Lung microvascular endothelial cell (primary cell): Measurements from ENCODE around the gene PDXK. TPM values are rescaled to one million over a fixed set of nuclear protein-coding genes. Genes with fewer than 3 reads are reported as not detected.

Source experiments
- DNase-seq, 2 donors: peaks; one replicate each; pipeline versions ENCODE4 v3.0.0 to v3.0.0-alpha.2; 2010; ENCODE audit warnings: low read depth in 2 of 2
- total RNA-seq: library from RNA; depleted of rRNA; stranded (reverse); fragments of >200 nt; gene quantifications from 2 replicates; pipeline ENCODE4 v1.2.1, GENCODE V29; 2014

PDXK gene
- total RNA-seq, 1 donor from 2014 or later: 23.6 TPM

DNA sequence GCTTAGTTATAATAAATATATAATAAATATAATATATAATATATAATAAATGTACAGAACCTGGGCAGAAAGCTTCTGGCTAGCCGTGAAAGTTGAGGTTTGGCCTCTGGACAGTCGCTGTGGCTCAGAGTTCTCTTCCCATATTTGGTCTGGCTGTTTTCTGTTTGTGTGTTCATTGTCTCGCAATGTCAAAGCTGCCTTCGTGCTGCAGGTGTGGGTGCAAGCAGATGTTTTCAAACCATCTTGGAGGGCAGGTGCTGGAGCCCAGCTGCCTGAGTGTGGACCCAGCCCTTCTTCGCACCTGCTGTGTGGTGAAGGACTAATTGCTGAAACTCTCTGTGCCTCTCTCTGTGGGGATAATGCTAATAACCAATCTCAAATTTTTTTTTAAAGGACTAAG, 60.7 kb downstream of the PDXK start:
- DNase-seq: no peak

DNA sequence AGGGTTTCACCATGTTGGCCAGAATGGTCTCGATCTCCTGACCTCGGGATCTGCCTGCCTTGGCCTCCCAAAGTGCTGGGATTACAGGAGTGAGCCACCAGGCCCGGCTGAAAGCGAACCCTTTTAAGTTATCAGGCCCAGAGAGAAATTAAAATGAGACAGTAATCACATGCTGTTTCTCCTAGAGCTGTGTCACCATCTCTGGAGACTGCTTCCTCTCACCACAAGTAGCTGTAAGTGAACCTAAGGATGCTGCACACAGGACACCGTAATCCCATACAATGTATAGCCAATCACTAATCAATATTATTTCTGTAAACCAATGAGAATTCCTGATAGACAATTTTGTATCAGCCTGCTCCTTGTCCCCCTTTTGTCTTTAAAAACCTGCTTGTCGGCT, 62.9 kb downstream of the PDXK start:
- no peak for DNase-seq

DNA sequence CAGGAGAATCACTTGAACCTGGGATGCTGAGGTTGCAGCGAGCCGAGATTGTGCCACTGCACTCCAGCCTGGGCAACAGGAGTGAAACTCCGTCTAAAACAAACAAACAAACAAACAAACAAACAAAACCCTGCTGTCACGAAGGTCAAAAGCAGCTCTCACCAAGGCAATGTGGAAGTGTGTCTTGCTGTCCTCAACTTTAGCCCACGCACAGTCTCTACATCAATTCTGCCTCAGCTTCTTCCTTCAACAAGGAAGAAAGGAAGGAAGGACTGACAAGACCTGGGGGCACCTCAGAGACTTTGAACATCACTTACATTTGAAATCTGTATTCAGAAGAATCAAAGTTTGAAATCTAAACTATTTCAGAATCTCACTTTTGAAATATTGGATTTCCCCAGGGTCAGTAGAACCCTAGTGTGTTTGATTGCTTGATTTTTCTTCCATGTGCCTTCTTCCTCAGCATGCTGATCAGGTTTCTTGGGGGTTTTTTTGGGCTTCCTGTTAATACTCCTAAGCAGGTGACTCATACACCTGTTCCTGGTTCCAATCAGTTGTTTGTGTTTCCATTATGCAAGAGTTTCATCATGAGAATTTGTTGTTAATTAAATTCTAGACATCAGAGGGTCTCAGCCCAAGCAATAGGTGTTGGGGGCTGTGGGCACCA, 63.6 kb downstream of the PDXK start:
- no peak for DNase-seq

DNA sequence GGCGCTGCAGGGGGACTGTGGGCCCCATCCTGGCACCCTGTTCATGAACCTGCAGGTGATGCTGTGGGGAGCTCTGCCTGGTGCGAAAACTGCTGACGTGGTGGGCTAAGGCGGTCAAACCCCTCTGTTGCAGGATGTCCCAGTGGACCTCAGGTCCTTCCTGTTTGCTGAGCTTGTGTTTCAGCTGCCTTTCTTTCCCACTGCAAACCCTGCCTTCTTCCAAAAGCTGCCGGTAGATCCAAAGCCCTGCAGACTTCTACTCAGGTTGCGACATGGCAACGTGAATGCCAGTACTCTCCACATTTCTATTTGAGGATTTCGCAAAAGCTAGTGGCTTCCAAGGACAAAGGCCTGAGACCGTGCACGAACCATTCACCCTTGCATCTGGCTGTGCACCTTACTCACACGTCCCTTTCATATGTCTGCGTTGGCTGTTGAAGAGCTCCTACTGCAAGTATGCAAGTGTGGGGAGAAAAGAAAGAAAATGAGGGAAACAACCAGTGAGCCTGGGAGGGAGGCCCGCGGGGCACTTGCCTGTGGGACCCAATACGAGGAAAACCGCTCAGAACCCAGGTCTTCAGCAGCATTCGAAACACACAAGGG, 64.3 kb downstream of the PDXK start:
- DNase-seq: no peak

DNA sequence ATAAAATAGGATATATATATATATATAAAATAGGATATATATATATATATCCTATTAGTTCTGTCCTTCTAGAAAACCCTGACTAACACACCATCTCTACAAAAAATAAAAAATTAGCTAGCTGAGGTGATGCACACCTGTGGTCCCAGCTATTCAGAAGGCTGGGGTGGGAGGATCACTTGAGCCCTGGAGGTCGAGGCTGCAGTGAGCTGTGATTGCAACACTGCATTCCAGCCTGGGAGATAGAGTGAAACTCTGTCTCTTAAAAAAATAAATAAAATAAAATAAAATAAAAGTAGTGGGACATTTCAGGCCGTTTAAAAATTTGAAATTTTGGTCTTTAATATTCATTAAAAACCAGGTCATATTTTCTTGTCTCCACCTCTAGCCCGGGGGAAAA, 66.2 kb downstream of the PDXK start:
- DNase-seq: no peak

DNA sequence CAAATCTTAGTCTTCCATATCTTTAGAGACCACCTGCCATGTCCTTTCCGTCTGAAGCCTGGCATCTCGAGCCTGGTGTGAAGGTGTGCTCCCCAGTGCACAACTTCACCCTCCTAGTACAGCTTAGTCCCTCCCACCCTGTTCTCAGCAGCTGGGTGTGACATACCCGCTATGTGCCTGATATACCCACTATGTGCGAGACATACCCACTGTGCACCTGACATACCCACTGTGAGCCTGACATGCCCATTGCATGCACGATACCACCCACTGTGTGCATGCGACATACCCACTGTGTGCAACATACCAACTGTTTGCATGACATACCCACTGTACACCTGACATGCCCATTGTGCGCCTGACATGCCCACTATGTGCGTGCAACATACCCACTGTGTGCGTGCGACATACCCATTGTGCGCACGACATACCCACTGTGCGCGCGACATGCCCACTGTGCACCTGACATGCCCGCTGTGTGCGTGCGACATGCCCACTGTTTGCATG, 67.4 kb downstream of the PDXK start:
- no peak for DNase-seq

DNA sequence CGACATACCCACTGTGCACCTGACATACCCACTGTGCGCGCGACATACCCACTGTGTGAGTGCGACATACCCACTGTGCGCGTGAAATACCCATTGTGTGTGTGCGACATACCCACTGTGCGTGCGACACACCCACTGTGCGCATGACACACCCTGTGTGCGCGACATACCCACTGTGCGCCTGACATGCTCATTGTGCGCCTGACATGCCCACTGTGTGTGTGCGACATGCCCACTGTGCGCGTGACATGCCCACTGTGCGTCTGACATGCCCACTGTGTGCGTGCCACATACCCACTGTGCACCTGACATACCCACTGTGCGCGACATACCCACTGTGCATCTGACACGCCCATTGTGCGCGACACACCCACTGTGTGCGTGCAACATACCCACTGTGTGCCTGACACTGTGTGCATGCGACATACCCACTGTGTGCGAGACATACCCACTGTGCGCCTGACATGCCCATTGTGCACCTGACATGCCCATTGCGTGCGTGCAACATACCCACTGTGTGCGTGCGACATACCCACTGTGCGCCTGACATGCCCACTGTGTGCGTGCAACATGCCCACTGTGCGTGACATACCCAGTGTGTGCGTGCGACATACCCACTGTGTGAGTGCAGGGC, 68.0 kb downstream of the PDXK start:
- no peak for DNase-seq

DNA sequence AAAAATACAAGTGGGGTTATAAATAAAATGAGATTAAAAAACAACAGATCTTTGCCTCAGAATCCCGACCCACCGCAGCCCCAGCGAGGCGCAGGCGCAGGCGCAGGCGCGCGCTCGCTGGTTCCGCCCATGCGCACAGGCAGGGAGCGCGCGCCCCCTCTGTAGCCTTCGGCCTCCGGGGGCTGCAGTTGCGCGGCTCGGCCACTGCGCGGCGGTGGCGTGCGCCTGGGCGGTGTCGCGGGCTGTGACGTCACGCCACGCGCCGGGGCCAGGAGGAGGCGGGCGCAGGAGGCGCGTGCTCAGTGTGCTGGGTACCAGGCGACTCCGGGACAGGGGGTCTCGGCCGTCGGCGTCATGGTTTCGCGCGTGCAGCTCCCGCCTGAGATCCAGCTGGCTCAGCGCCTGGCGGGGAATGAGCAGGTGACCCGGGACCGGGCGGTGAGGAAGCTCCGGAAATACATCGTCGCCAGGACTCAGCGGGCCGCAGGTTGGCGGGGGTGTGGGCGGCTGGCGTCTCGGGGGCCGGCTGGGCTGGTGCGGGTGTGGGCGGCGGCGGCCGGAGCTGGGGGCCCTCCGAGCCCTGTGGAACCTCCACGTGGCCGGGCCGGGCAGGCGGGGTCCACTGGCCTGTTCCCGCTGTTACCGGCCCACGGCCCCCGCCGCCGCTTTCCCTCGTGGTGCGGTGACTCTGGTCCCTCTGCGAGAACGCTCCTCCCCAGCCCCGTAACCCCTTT, 70.5 kb downstream of the PDXK start, which contains the start of gene RRP1:
TSS of gene RRP1 (plus strand) at position 302 of the 734 bp plus-strand sequence. CDS start at position 355, 53 bp downstream.
- peak; percentile 91 to 94 for DNase-seq

DNA sequence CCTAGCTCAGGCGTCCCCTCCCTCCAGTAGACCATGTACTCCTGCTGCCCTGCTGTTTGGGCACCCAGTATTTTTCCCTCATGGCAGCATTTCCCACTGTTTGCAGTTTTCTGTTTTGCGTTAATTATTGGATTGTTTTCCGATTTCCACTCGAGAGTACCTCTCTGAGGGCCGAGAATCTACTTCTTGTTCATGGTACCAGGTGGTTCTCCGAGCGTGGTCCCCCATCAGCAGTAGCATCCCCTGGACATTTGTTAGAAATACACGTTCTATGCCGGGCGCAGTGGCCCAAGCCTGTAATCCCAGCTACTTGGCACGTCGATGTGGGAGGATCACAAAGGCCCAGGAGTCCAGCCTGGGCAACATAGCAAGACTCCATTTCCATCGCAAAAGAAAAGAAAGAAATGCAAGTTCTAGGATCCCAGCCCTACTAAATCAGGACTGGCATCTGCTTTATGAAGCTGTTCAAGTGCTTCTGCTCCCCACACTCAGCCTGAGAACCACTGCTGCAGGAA, 71.1 kb downstream of the PDXK start:
- DNase-seq: peak in 1 of 2 donors; percentile 23

DNA sequence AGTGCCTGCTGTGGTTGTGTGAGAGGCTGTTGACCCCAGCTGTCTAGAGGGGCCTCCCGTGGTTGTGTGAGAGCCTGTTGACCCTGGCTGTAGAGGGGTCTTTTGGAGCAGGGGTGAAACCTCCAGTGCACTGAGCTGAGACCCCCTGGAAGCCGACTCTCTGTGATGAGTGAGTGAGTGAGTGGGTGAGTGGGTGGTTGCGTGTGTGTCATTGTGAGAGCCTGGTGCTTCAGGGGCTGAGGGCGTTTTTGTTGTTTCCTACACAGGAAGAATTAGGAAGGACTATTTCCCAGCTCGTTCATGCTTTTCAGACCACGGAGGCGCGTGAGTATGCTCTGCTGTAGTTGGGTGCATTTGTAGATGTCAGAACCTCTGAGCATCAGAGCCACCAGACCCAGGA, 73.5 kb downstream of the PDXK start:
- no peak for DNase-seq

DNA sequence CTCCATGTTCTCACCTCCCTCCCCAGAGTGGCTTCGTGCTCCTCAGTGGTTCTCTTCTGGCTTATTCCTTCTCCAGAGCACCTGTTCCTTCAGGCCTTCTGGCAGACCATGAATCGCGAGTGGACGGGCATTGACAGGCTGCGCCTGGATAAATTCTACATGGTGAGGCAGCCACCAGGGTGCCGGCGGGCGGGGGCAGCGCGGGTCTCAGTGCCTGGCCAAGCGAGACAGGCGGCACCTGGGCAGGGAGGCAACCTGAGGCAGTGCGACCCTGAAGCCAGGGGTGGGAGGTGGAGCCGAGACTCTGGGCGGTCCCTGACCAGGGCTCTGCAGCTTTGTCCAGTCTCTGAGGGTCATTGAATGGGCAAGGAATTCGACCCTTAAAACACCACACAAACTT, 74.3 kb downstream of the PDXK start:
- no peak for DNase-seq

DNA sequence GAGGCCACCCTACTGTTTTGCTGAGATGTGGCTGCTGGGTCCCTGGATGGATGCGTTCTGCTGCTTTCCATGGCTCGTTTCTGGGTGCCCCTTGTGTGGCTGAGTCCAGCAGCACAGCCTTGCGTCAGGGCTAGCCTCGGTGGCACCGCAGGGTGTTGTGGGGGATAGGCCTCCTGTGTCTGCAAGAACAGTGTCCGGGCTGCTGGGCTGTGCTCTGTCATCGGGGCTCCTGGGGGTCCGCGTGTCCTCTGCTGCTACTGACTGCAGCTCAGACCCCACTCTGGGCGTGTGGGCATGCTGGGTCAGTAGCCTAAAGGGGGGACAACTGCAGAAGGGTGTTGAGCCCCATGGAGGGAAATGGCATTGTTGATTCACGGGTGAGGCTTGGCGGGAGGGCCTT, 75.4 kb downstream of the PDXK start:
- DNase-seq: no peak

DNA sequence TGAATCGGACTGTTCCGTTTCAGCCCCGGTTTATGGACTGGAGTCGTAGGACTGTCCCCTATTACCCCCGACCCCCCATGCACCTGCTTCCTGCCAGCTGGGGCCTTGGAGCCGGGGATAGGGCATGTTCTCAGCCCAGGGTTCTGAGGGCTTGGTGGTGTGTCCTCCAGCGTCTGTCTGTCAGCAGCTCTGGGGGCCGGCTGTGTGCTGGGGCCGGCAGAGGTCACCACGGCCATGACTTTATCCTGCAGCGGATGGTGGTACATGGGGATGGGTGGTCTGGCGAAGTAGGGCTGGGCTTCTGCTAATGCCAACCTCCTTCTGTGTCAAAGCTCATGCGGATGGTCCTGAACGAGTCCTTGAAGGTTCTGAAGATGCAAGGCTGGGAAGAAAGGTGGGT, 75.9 kb downstream of the PDXK start:
- no peak for DNase-seq

DNA sequence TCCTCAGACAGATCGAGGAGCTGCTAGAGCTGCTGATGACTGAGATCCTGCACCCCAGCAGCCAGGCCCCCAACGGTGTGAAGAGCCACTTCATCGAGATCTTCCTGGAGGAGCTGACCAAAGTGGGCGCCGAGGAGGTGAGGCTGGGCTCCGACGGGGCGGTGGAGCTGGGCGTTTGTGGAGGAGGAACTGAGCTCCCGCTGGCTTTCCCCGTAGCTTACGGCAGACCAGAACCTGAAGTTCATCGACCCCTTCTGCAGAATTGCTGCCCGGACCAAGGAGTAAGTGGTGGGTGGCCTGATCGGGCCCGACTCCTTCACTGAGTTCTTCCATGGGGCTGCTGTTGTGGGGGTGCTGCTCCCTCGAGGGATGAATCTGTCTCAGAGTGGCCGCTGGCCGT, 78.5 kb downstream of the PDXK start:
- DNase-seq: no peak

DNA sequence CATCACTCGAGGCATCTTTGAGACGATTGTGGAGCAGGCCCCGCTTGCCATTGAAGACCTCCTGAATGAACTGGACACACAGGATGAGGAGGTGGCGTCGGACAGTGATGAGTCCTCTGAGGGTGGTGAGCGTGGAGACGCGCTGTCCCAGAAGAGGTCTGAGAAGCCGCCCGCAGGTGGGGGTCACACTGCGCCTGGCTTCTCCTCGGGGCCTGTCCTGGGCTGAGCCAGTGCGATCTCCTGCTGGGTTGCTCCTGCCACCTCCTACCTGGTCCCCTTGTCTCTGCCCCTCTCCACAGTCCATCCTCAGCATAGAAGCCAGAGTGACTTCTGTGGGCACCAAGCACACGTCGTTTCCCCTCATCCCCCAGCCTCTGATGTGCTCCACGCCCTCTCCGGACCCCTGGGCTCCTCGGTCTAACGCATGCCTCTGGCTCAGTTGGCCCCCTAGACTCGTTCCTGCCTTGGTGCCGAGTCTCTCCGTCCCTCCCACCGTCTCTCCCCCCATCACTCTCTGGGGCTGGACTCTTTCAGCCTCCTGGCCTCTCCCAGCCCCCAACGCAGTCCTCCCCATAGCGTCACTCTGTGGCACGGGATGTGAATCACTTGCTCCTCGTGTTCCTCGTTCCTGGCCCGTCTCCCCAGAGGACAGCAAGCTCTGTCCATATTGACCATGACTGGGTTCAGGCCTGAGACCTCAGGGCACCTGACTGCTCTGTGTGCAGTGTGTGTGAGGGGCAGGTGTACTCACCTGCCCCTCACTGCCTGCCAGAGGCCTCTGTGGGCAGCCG, 79.2 kb downstream of the PDXK start:
- peak in 1 of 2 donors; percentile 51 for DNase-seq

DNA sequence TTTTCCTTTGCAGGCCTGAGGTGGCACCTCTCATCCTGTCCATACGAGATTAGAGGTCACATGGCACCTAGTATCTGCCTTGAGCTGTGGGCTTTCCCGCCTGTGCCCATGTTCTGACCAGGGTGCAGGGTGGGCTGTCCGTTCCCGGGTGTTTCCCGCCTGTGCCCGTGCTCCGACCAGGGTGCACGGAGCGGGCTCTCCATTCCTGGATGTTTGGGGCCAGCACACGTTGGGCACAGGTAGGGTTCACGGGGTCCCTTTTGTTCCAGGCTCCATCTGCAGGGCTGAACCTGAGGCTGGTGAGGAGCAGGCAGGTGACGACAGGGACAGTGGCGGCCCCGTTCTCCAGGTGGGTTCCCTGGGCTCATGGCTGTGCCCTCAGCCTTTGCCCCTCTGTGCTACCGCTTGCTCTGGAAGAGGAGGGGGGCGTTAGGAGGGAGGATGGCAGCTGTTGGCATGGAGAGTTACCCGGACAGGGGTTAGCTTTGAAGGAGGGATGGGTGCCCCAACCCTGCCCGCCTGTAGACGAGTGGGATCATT, 80.4 kb downstream of the PDXK start:
- DNase-seq: no peak

DNA sequence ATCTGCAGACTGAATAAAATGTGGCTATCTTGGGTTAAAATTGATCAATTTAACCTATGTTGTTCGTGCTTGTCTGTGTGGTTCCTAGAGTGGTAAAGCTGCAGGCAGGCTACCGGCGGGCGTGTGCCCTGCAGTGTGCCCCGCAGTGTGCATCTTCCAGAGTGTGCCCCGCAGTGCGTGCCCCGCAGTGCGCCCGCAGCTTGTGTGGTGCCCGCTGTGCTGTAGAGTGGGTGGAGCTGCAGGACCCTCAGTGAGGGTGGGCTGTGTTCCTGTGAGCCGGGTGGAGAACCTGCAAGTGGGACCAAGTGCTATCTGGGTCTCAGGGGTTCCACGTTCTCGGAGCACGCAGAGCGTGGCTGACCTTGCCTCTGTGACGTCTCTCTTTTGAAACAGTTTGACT, 81.2 kb downstream of the PDXK start:
- DNase-seq: no peak

DNA sequence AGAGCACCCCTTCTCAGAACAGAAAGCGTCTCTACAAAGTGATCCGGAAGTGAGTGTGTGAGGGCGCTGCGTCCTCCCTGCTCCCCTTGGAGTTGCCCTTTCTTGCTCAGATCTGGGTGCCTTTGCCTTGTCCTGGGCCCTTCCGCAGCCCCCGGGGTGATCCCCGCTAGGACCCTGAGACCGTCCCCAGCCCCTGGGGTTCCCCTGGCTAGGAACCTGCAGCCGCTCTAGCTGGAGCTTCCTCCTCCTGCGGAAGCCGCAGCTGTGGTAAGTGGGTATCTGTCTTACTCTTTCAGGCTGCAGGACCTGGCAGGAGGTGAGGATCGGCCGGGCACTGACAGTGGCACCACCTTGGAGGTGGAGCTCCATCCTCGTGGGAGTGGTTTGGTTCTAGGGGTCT, 81.6 kb downstream of the PDXK start:
- no peak for DNase-seq

DNA sequence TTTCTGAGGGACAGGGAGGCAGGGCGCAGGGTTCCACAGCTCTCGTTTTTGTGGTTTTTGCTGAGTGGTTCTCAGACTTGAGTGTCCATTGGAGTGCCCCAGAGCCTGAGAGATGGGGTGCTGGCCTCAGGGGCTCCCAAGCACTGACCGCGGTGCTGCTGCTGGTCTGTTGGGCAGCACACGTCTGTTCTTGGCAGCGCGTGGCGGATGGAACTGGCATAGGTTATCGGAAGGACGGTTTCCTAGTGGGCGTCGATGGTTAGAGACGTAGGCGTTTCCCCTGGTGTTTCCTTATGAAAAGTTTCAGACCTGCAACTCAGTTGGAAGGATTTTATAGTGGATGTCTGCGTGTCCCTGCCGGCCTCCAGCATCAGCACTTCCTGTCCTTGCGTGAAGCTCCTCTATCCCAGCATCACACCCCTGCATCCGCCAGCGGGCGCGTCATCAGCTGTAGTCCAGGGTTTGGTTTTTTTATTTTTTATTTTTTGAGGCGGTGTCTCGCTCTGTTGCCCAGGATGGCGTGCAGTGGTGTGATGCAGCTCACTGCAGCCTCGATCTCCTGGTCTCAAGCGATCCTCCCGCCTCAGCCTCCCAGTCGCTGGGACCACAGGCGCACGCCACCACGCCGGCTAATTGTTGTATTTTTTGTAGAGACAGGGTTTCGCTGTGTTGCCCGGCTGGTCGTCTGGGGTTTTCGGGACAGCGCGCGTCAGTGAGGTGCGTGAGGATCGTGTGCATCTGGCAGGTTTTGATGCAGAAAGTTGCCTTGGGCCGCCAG, 82.3 kb downstream of the PDXK start:
- no peak for DNase-seq

DNA sequence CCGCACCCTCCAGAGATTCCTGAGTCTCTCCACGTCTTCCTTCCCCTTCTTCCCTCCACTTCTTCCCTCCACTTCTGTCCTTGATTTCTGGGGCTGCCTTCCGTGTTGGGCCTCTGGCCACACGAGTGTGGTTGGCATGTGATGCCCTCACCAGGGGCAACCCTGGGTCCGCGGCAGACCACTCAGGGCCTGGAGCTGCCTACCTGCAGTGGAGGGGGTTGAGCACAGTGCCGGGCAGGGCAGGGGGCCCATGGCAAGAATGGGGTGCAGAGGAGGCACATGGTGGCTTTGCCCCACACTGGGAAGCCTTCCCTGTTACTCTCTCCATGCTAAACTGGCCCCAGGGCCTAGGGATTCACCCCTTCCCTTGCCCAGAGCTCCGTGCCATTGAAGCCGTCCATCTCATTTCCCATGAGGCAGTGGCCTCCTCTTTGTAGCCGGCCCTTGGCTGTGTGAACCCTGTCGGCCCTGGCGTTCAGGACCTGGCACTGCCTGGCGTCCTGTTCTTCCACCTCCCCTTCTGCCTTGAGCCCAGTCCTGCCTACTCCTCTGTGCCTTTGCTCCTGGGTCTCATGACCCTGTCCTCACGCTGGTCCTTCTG, 83.9 kb downstream of the PDXK start:
- no peak for DNase-seq
